ENCODE measurements around the gene PNPLA7. TPM values are rescaled to one million over a fixed set of nuclear protein-coding genes. Genes with fewer than 3 reads are reported as not detected.

The PNPLA7 gene
- total and polyA plus RNA-seq, 12 donors: 0.83 to 22.6 (median 9.4) TPM

DNA sequence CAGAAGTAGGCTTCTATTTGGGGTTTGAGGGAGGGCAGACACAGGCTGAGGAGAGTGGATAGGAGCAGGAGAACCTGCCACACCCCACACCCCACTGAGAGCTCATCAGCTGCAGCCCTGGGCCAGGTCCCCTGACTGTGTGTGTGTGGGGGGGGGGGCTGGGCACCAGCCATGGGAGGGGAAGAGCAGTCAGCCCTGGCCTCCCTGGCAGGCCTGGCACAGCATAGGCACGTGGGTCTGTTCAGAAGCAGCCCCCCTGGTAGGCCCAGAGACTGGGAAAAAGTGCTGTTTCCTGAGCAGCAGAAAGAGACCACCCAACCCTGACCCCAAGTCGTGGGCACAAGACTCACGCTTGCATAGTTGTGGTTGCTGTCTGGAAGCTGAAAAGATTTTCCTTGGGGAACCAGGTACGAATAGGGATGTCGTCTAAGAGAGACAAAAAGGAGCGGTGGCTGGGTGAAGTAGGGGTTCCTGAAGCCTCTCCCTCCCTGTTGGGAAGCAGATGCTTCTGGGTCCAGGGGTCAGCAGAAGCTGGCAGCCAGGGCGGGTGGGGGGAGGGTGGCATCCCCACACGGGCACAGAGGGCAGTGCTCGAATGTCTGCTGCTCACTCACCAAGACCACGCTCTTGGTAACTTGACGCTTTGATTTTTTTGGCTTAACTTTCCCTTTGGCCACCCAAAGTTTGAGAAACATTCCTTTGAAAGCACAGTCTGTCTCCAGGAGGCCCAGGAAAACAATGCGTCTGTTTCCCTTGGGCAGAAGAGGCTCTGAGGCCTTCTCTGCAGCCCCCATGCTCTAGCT, 93.9 kb downstream of the PNPLA7 start:
- no peak overlapping the region for H3K4me3 ChIP-seq
- H3K27ac ChIP-seq: no peak overlapping the region
- H3K27me3 ChIP-seq: no peaks in the 10 kb centered on the region
- H3K36me3 ChIP-seq: peaks cover 0 to 33% (median 0%) of the 10 kb centered on the region in 9 donors
- peaks cover 19 to 43% (median 30%) of the 10 kb centered on the region in 9 donors for H3K4me1 ChIP-seq
- intact Hi-C loops (cut with DNase I): loop anchor here in 2 of 10 donors (5.0 to 10.0 kb wide), 2 partner anchors 34 to 149 kb away; partner anchors contain the start of genes ARRDC1 (in 1 of the 2), EXD3 (in 1 of the 2) and NOXA1 (in 1 of the 2)
- no peaks in the 10 kb centered on the region for H3K9me3 ChIP-seq
- TF ChIP-seq, protein P1, sequence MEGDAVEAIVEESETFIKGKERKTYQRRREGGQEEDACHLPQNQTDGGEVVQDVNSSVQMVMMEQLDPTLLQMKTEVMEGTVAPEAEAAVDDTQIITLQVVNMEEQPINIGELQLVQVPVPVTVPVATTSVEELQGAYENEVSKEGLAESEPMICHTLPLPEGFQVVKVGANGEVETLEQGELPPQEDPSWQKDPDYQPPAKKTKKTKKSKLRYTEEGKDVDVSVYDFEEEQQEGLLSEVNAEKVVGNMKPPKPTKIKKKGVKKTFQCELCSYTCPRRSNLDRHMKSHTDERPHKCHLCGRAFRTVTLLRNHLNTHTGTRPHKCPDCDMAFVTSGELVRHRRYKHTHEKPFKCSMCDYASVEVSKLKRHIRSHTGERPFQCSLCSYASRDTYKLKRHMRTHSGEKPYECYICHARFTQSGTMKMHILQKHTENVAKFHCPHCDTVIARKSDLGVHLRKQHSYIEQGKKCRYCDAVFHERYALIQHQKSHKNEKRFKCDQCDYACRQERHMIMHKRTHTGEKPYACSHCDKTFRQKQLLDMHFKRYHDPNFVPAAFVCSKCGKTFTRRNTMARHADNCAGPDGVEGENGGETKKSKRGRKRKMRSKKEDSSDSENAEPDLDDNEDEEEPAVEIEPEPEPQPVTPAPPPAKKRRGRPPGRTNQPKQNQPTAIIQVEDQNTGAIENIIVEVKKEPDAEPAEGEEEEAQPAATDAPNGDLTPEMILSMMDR (IDR thresholded peaks at IDR 0.05): no peak
- 87 to 95% methylated on average over 12 of the region's 12 CpGs for WGBS, 2 donors
- DNase-seq: no peak
- ATAC-seq: no peak

DNA sequence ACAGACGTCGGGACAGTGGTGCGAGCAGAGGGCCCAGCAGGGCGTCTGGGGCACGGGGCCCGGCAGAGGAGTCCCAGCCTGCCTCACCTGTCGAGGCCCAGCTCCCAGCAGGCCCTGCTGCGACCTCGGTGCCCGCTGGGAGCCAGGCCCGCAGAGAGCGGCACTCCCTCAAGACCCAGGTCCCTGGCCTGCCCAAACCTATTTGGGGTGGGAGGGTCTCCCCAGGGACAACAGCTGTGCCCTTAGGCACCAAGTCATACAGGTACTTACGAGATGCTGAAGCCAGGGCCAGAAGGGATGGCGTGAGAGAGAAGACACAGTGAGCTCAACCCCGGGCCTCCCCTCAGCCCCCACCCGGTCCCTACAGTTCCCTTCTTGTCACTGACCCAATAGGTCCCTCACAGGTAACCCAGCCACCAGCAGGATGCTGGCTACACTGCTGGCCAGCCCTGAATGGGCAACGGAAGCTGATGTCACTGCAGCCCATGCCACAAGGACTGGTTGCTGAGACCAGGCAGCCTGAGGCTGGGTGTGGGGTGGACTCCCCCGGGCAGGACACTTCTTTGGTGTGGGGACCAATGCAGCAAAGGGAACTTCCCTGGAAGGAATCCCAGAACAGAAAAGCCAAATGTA, 94.7 kb downstream of the PNPLA7 start:
- TF ChIP-seq, protein P1 (IDR thresholded peaks at IDR 0.05): no peak
- H3K9me3 ChIP-seq: no peaks in the 10 kb centered on the region
- H3K27ac ChIP-seq: peak overlapping the region in 1 of 10 donors; percentile 71
- DNase-seq (no peak), ATAC-seq (no peak)
- peaks cover 19 to 40% (median 30%) of the 10 kb centered on the region in 9 donors for H3K4me1 ChIP-seq
- H3K27me3 ChIP-seq: no peaks in the 10 kb centered on the region
- WGBS, 2 donors: 89 to 91% methylated on average over 18 of the region's 18 CpGs
- intact Hi-C loops (cut with DNase I): loop anchor here in 2 of 10 donors (5.0 to 10.0 kb wide), 2 partner anchors 33 to 149 kb away; partner anchors contain the start of genes ARRDC1 (in 1 of the 2), EXD3 (in 1 of the 2) and NOXA1 (in 1 of the 2)
- H3K4me3 ChIP-seq: no peak overlapping the region
- H3K36me3 ChIP-seq: peaks cover 0 to 33% (median 0%) of the 10 kb centered on the region in 9 donors

DNA sequence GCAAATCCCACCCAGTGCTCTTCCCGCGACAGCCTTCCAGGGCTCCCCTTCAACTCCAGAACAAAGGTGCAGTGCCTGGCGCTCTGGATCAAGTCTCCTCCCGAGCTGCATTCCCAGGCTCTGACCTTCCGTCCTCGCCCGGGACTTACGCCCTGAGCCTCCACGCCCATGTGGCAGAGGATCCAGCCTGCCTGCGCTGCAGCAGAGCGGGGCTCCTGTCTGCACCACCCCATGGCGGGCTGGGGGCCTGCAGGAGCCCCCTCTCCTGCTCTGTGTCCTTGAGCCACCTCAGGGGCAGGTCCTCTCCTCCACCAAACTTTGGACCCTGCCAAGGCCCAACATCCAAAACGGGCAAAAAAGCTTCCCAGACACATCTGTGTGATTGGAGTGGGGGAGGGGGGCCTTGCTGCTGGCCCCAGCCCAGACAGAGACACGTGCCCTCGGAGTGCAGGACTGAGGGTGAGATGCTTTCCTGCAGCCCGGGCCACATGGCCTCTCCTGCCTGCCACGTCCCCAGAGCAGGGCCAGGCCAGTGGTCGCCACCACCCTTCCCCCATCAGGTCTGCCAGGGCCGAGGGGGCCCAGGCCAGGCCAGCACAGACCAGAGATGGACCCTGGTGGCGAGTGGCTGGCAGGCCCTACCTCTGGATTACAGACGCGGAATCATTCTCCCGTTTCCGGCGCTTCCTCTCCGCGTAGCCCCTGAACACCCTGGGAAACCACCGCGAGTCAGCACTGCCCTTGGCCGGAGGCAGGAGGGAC, 95.4 kb downstream of the PNPLA7 start:
- Histone ChIP-seq H3K27ac (peak overlapping the region in 9 of 10 donors; percentile 3 to 75 (median 67)), H3K27me3 (no peaks in the 10 kb centered on the region), H3K4me1 (peaks cover 19 to 37% (median 29%) of the 10 kb centered on the region in 9 donors), H3K9me3 (no peaks in the 10 kb centered on the region), H3K4me3 (peak overlapping the region in 9 of 10 donors; percentile 19 to 54 (median 51)), H3K36me3 (peaks cover 0 to 35% (median 0%) of the 10 kb centered on the region in 9 donors)
- TF ChIP-seq, protein P1 (IDR thresholded peaks at IDR 0.05): no peak
- 58 to 60% methylated on average over 30 of the region's 30 CpGs for WGBS, 2 donors
- intact Hi-C loops (cut with DNase I): loop anchor here in 2 of 10 donors (5.0 to 10.0 kb wide), 2 partner anchors 32 to 150 kb away; partner anchors contain the start of genes ARRDC1 (in 1 of the 2), EXD3 (in 1 of the 2) and NOXA1 (in 1 of the 2)
- ATAC-seq: peak in 5 of 8 donors; percentile 3 to 31 (median 10)
- DNase-seq: no peak

Measured in heart right ventricle (tissue), 16 donors.